HG03097 (cell line): ENCODE results near the gene ADGRD2.

Source experiments
- ATAC-seq: cut with Tn5 transposase; IDR thresholded peaks from one replicate; pipeline ENCODE4 v1.9.1; 2021; ENCODE audit not compliant: unreplicated experiment, low FRiP score

ADGRD2 gene

GRCh38 chr9:124506433-124506832 lies 56.2 kb downstream of the ADGRD2 start:
- ATAC-seq = no peak

- ATAC-seq = no peak
Observed at GRCh38 chr9:124506931-124507879, 57.0 kb downstream of the ADGRD2 start, which contains the start of gene NR5A1. Gene NR5A1 (minus strand): TSS chr9:124507399. CDS start chr9:124503395, 4,004 bp downstream.

GRCh38 chr9:124507880-124508423 lies 57.7 kb downstream of the ADGRD2 start:
- no peak for ATAC-seq

- no peak for ATAC-seq
Observed at GRCh38 chr9:124510650-124511425, 60.6 kb downstream of the ADGRD2 start.

GRCh38 chr9:124511426-124511840 lies 61.2 kb downstream of the ADGRD2 start:
- ATAC-seq = no peak

- ATAC-seq = no peak
Observed at GRCh38 chr9:124511891-124512805, 61.9 kb downstream of the ADGRD2 start.

GRCh38 chr9:124512806-124513204 lies 62.6 kb downstream of the ADGRD2 start:
- no peak for ATAC-seq

GRCh38 chr9:124513376-124513994 lies 63.2 kb downstream of the ADGRD2 start:
- ATAC-seq = no peak

- no peak for ATAC-seq
Observed at GRCh38 chr9:124514125-124514524, 63.9 kb downstream of the ADGRD2 start.

- ATAC-seq = no peak
Observed at GRCh38 chr9:124514874-124515273, 64.6 kb downstream of the ADGRD2 start.

GRCh38 chr9:124517600-124517999 lies 67.3 kb downstream of the ADGRD2 start:
- no peak for ATAC-seq

GRCh38 chr9:124518116-124518515 lies 67.9 kb downstream of the ADGRD2 start:
- no peak for ATAC-seq

- no peak for ATAC-seq
Observed at GRCh38 chr9:124520206-124520596, 70.0 kb downstream of the ADGRD2 start.

- no peak for ATAC-seq
Observed at GRCh38 chr9:124521142-124521541, 70.9 kb downstream of the ADGRD2 start.

- ATAC-seq = no peak
Observed at GRCh38 chr9:124522121-124523098, 72.2 kb downstream of the ADGRD2 start.

GRCh38 chr9:124526174-124526573 lies 75.9 kb downstream of the ADGRD2 start:
- ATAC-seq = no peak

- no peak for ATAC-seq
Observed at GRCh38 chr9:124527781-124528180, 77.5 kb downstream of the ADGRD2 start.
